HepG2 (cell line): ENCODE data around the gene MYL6B. TPM values are rescaled to one million over a fixed set of nuclear protein-coding genes. Genes with fewer than 3 reads are reported as not detected.

ENCODE experiments used
- ATAC-seq: fragments of 200-7000 bp; cut with Tn5 transposase; 3 replicates; pipeline ENCODE4 v1.9.1; 2020; ENCODE audit warnings: mild to moderate bottlenecking, moderate library complexity
- BruUV-seq: library from RNA; stranded (reverse); fragments of 400-500 nt; replicated peaks from 2 replicates; lab custom pipeline; 2021; lab: Mats Ljungman, UMichigan
- CTCF ChIA-PET: fragments of 300-600 bp; formaldehyde crosslinking; extraction: SDS; loops from one replicate; lab custom pipeline; 2021; ENCODE audit warnings: low total read pairs, inconsistent platforms, low intra/inter-chr PET ratio; lab: Yijun Ruan, JAX
- POLR2A ChIA-PET: fragments of 350-600 bp; sonication (Branson Sonifier 250); formaldehyde crosslinking; loops from one replicate; lab custom pipeline; 2020; ENCODE audit warnings: antibody characterized with exemption, inconsistent platforms; lab: Yijun Ruan, JAX
- DNase-seq: peaks from one replicate; pipeline ENCODE4 v3.0.0-alpha.2; 2015; ENCODE audit warnings: low spot score
- FAIRE-seq: peaks from 3 replicates; lab custom pipeline; 2011; peaks lifted over from hg19 to GRCh38; lab: Jason Lieb, UNC
- H2AFZ ChIP-seq: one replicate; pipeline ENCODE4 v1.6.1; 2011; ENCODE audit warnings: low read length, inconsistent platforms
- H3K27ac ChIP-seq: fragments of 300-600 bp; 3 replicates; pipeline ENCODE4 v1.8.0; 2011; ENCODE audit warnings: mixed run types, mild to moderate bottlenecking, mixed read lengths, low read length, inconsistent platforms; ENCODE audit not compliant: insufficient read depth; ENCODE audit errors: extremely low read length
- H3K27me3 ChIP-seq, 2 experiments: fragments of 200-600 bp in 1 of 2; 2 replicates in 1 of 2; 3 replicates in 1 of 2; pipeline versions ENCODE4 v1.6.0 to v1.8.0; 2011; ENCODE audit warnings: low read length in 2 of 2, mild to moderate bottlenecking in 2 of 2, moderate library complexity in 2 of 2, inconsistent platforms in 1 of 2; ENCODE audit not compliant: insufficient read depth in 2 of 2, control insufficient read depth in 1 of 2
- H3K36me3 ChIP-seq, 2 experiments: fragments of 200-600 bp in 1 of 2; replicated peaks in 1 of 2; 2 replicates in 1 of 2; 3 replicates in 1 of 2; pipeline versions ENCODE4 v1.5.1 to v1.8.0; 2011; ENCODE audit warnings: low read length in 2 of 2, inconsistent platforms in 1 of 2; ENCODE audit not compliant: insufficient read depth in 2 of 2, control insufficient read depth in 1 of 2
- H3K4me1 ChIP-seq: 2 replicates; pipeline ENCODE4 v1.5.1; 2012; ENCODE audit warnings: low read length, inconsistent platforms; ENCODE audit not compliant: insufficient read depth
- H3K4me2 ChIP-seq: 2 replicates; pipeline ENCODE4 v1.6.0; 2011; ENCODE audit warnings: low read depth, low read length, inconsistent platforms
- H3K4me3 ChIP-seq, 3 experiments: fragments of 200-600 bp in 1 of 3; sonication (generic), shearing (Covaris generic) in 1 of 3; replicated peaks in 1 of 3; 2 replicates each; pipeline ENCODE4 v1.5.1; 2011 to 2016; ENCODE audit warnings: low read length in 3 of 3, inconsistent platforms in 2 of 3, low read depth in 2 of 3, mild to moderate bottlenecking in 2 of 3, control low read depth in 1 of 3, mixed read lengths in 1 of 3; ENCODE audit not compliant: insufficient read depth in 1 of 3
- H3K79me2 ChIP-seq: one replicate; pipeline ENCODE4 v1.6.1; 2011; ENCODE audit warnings: low read length, inconsistent platforms; ENCODE audit not compliant: insufficient read depth
- H3K9ac ChIP-seq: 2 replicates; pipeline ENCODE4 v1.6.0; 2011; ENCODE audit warnings: mild to moderate bottlenecking, low read depth, low read length, inconsistent platforms; ENCODE audit not compliant: insufficient read depth
- H3K9me3 ChIP-seq: 2 replicates; pipeline ENCODE4 v1.5.1; 2012; ENCODE audit warnings: mild to moderate bottlenecking, low read length
- H4K20me1 ChIP-seq: 2 replicates; pipeline ENCODE4 v1.6.0; 2011; ENCODE audit warnings: inconsistent platforms, mild to moderate bottlenecking, low read length, moderate library complexity; ENCODE audit not compliant: insufficient read depth
- JARID2 ChIP-seq: sonication (generic); formaldehyde crosslinking; IDR thresholded peaks from 2 replicates; pipeline ENCODE4 v1.8.1; 2023; ENCODE audit warnings: missing genetic modification reagents, inconsistent platforms; ENCODE audit not compliant: insufficient replicate concordance
- RBFOX2 ChIP-seq: fragments of 200-400 bp; formaldehyde crosslinking; IDR thresholded peaks from 2 replicates; pipeline ENCODE4 v1.6.1; 2017; ENCODE audit warnings: low read depth, mild to moderate bottlenecking, low read length
- ZNF263 ChIP-seq: sonication (generic); formaldehyde crosslinking; IDR thresholded peaks from 2 replicates; pipeline ENCODE4 v1.4.0; 2020; ENCODE audit warnings: missing genetic modification reagents
- ZNF616 ChIP-seq: sonication (generic); formaldehyde crosslinking; IDR thresholded peaks from 2 replicates; pipeline ENCODE4 v1.5.0; 2020; ENCODE audit warnings: low read depth, mild to moderate bottlenecking, missing genetic modification reagents
- WGBS: methylation state at CpG from one replicate; pipeline ENCODE4 v1.1.6; 2017; ENCODE audit warnings: low lambda C conversion rate; 5-methylcytosine and 5-hydroxymethylcytosine counted together
- in situ Hi-C: cut with HindIII; loops from 2 replicates; pipeline ENCODE4 v1.10.0; 2017; ENCODE audit warnings: low pct_unique_long_range_greater_than_20kb; ENCODE audit not compliant: extremely low pct_ligation_motif_present
- intact Hi-C: fragments of 100-400 bp; cut with micrococcal nuclease; formaldehyde crosslinking; loops from one replicate; pipeline ENCODE4 v1.10.0; 2022; ENCODE audit not compliant: unreplicated experiment
- polyA plus RNA-seq, 8 experiments: library from polyadenylated mRNA; depleted of rRNA in 3 of 8; stranded (reverse) in 7 of 8; unstranded in 1 of 8; fragments of >200 nt; fragmentation: Illumina TruSeq in 4 of 8; extraction: Trizol in 4 of 8; gene quantifications; 2 replicates each; pipeline versions ENCODE4 v1.2.1 to v1.2.3, GENCODE V29; 2011 to 2016; ENCODE audit warnings: low read depth in 4 of 8, missing spikeins in 1 of 8, mixed read lengths in 1 of 8; ENCODE audit not compliant: insufficient read depth in 1 of 8
- total RNA-seq, 5 experiments: library from RNA; depleted of rRNA; stranded (reverse); fragments of >200 nt; fragmentation: Illumina TruSeq; extraction: Trizol; gene quantifications; 2 replicates each; pipeline ENCODE4 v1.2.3, GENCODE V29; 2016; ENCODE audit warnings: low read depth in 1 of 5

MYL6B gene
- total and polyA plus RNA-seq, 2 of the 13 experiments (the other 11 are each of a cell fraction or from before 2014, with no cell fraction given) = 75.7 to 88.7 TPM

DNA sequence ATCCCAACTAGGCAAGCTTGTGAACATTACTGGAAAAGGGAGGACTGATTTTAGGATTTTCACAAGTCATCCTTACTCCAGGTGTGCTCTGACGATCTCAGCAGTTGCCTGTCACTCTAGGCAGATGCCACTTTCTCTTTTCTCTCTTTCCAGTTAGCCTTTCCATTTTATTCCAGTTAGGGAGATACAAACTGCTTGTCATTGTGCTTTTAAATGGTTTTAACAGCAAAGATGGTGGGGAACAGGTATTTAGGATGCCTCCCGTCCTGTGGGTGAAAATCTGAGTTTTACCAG is 46.8 kb upstream of the MYL6B start:
- Histone ChIP-seq H3K27ac (peak overlapping the region; percentile 76), H3K4me1 (peaks cover 35% of the 10 kb centered on the region), H2AFZ (no peak overlapping the region)
- DNase-seq (no peak), FAIRE-seq (no peak)
- 8% methylated on average over 2 of the region's 2 CpGs for WGBS
- intact Hi-C loops (loop anchor here (2.0 kb wide), 1 partner anchor 59 kb away; no protein-coding TSS in a partner anchor), in situ Hi-C loops (no loop called here)
- TF ChIP-seq ZNF263 (CRISPR knock-in tag) (peak; percentile 66), JARID2 (CRISPR knock-in tag) (no peak)
- TF ChIP-seq, all 625 proteins: peak for 1
- no peak for ATAC-seq
- H3K4me2 ChIP-seq = peak overlapping the region; percentile 88
- ChIA-PET CTCF (no interaction called here), POLR2A (interaction anchor here (1.0 to 6.5 kb wide), 5 partner anchors 10 to 53 kb away, joined by 3 to 279 read pairs (median 30); partner anchors contain the start of genes ERBB3, ESYT1, MYL6 and RPL41)
- peaks cover 24 to 57% of the 10 kb centered on the region in 2 experiments for H3K36me3 ChIP-seq
- H3K9ac ChIP-seq = peak overlapping the region; percentile 88
- H3K79me2 ChIP-seq = peaks cover 34% of the 10 kb centered on the region
- H3K27me3 ChIP-seq = no peaks in the 10 kb centered on the region
- H3K4me3 ChIP-seq = peak overlapping the region; percentile 48 to 85 (median 74)
- BruUV-seq = no TSS peak
- H3K9me3 ChIP-seq = no peaks in the 10 kb centered on the region
- peaks cover 4% of the 10 kb centered on the region for H4K20me1 ChIP-seq

DNA sequence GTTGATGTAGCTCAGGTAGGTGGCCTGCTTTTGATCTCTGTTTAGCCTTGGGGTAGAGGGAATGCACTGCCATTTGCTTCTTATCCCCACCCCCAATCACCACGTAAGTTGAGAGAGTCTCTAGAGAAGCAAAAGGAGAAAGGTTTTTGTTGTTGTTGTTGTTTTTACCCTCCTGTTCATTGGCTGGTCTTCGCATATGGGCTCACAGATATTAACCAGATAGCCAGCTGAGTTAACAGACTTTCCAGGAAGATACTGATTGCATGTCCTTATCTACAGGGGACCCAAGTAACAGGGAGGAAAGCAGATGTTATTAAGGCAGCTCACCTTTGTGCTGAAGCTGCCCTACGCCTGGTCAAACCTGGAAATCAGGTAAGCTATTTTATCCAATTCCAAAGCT is 45.1 kb upstream of the MYL6B start:
- no peak overlapping the region for H2AFZ ChIP-seq

More for the DNA sequence above, 45.1 kb upstream of the MYL6B start:
- no peaks in the 10 kb centered on the region for H3K9me3 ChIP-seq
- DNase-seq (no peak), ATAC-seq (no peak), FAIRE-seq (no peak)
- H3K36me3 ChIP-seq = peaks cover 21 to 54% of the 10 kb centered on the region in 2 experiments
- H3K4me1 ChIP-seq = peaks cover 35% of the 10 kb centered on the region
- ChIA-PET POLR2A (interaction anchor here (0.6 to 2.0 kb wide), 3 partner anchors 12 to 32 kb away, joined by 3 to 10 read pairs (median 6); partner anchors contain the start of gene ZC3H10), CTCF (no interaction called here)
- H3K27ac ChIP-seq = no peak overlapping the region
- no TSS peak for BruUV-seq
- intact Hi-C loops = no loop called here
- H4K20me1 ChIP-seq = peaks cover 4% of the 10 kb centered on the region
- 0 out of 2 replicates have a peak overlapping the region, but pooled peaks have one; percentile 2 for H3K9ac ChIP-seq
- peaks cover 34% of the 10 kb centered on the region for H3K79me2 ChIP-seq
- H3K4me3 ChIP-seq = no peak overlapping the region
- no peaks in the 10 kb centered on the region for H3K27me3 ChIP-seq
- TF ChIP-seq RBFOX2 (0 out of 2 replicates have a peak, but pooled peaks have one; percentile 6), ZNF616 (no peak)
- in situ Hi-C loops = no loop called here
- 0 out of 2 replicates have a peak overlapping the region, but pooled peaks have one; percentile 88 for H3K4me2 ChIP-seq
- WGBS = 97% methylated on average over 3 of the region's 3 CpGs
